Measurements from ENCODE around the gene PSTK. TPM values are rescaled to one million over a fixed set of nuclear protein-coding genes. Genes with fewer than 3 reads are reported as not detected.

The PSTK gene
- polyA plus RNA-seq, 3 donors: 3.5 to 4.7 (median 4.2) TPM

GRCh38 chr10:123014772-123015171 is 34.6 kb downstream of the PSTK start:
- H3K79me2 ChIP-seq (ENCODE audit: insufficient read depth, low read length): no peaks in the 10 kb centered on the region
- peaks cover 0 to 7% (median 4%) of the 10 kb centered on the region in 7 donors for H3K9me3 Mint-ChIP-seq
- H3K4me2 ChIP-seq (replicated peaks; ENCODE audit: extremely low read depth, low read length, poor library complexity, severe bottlenecking): no peak overlapping the region
- H3K4me1 ChIP-seq (ENCODE audit: control insufficient read depth in 1 of 2, insufficient read depth in 2 of 2, low read length in 2 of 2): peaks cover 2% of the 10 kb centered on the region in 2 donors
- 96% methylated on average over 2 of the region's 2 CpGs for WGBS (ENCODE audit: insufficient coverage)
- peaks cover 4 to 12% of the 10 kb centered on the region in 2 donors for H3K36me3 Mint-ChIP-seq
- peaks cover 1% of the 10 kb centered on the region for H3K4me1 Mint-ChIP-seq
- no peak overlapping the region for H3K4me3 ChIP-seq (replicated peaks in 1 of 3; ENCODE audit: low read depth in 2 of 3, low read length in 3 of 3)
- no peak for TF ChIP-seq CTCF (IDR thresholded peaks at IDR 0.05)
- H3K27ac ChIP-seq (ENCODE audit: low read depth in 1 of 2, low read length in 2 of 2): no peak overlapping the region
- no peak overlapping the region for H2AFZ ChIP-seq (ENCODE audit: insufficient read depth, low read depth, low read length, poor library complexity, severe bottlenecking)
- H3K27me3 ChIP-seq (ENCODE audit: control insufficient read depth in 2 of 2, insufficient read depth in 2 of 2, low read length in 2 of 2): no peaks in the 10 kb centered on the region
- H3K9ac ChIP-seq (ENCODE audit: insufficient read depth, low read length, poor library complexity, severe bottlenecking): no peak overlapping the region
- peak overlapping the region in 1 of 7 donors; percentile 7 for H3K27ac Mint-ChIP-seq
- no peaks in the 10 kb centered on the region for H3K9me3 ChIP-seq (replicated peaks in 1 of 2; ENCODE audit: control insufficient read depth in 1 of 2, insufficient read depth in 1 of 2, low read length in 2 of 2)
- no peak overlapping the region for H3K4me3 Mint-ChIP-seq
- no peaks in the 10 kb centered on the region for H3K36me3 ChIP-seq (replicated peaks in 1 of 2; ENCODE audit: control insufficient read depth in 1 of 2, insufficient read depth in 2 of 2, low read length in 2 of 2)
- no peak for DNase-seq
- intact Hi-C loops (cut with micrococcal nuclease): no loop called here
- peaks cover 0 to 2% (median 0%) of the 10 kb centered on the region in 3 donors for H3K27me3 Mint-ChIP-seq (ENCODE audit: low read depth in 3 of 3)
- no peaks in the 10 kb centered on the region for H4K20me1 ChIP-seq (ENCODE audit: insufficient read depth, low read length)

DNA sequence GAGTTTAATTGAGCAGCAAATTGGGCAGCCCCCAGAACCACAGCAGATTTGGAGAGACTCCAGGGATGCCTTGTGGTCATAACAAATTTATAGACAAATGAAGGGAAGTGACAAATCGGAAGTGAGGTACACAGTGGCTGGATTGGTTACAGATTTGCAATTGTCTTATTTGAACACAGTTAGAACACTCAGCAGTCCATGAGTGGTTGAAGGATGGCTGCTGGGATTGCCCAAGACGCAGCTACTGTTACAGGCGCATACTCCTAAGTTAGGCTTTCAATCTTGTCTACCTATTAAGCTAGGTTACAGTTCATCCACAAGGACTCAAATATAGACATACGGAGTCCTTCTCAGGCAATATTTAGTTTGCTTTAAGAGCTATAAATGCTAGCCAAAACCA is 36.0 kb downstream of the PSTK start:
- Histone ChIP-seq H3K4me1 (ENCODE audit: control insufficient read depth in 1 of 2, insufficient read depth in 2 of 2, low read length in 2 of 2) (no peaks in the 10 kb centered on the region), H3K4me3 (replicated peaks in 1 of 3; ENCODE audit: low read depth in 2 of 3, low read length in 3 of 3) (no peak overlapping the region), H3K27me3 (ENCODE audit: control insufficient read depth in 2 of 2, insufficient read depth in 2 of 2, low read length in 2 of 2) (no peaks in the 10 kb centered on the region), H3K4me2 (replicated peaks; ENCODE audit: extremely low read depth, low read length, poor library complexity, severe bottlenecking) (no peak overlapping the region), H3K9ac (ENCODE audit: insufficient read depth, low read length, poor library complexity, severe bottlenecking) (no peak overlapping the region), H3K36me3 (replicated peaks in 1 of 2; ENCODE audit: control insufficient read depth in 1 of 2, insufficient read depth in 2 of 2, low read length in 2 of 2) (no peaks in the 10 kb centered on the region), H3K27ac (ENCODE audit: low read depth in 1 of 2, low read length in 2 of 2) (no peak overlapping the region), H3K9me3 (replicated peaks in 1 of 2; ENCODE audit: control insufficient read depth in 1 of 2, insufficient read depth in 1 of 2, low read length in 2 of 2) (no peaks in the 10 kb centered on the region), H4K20me1 (ENCODE audit: insufficient read depth, low read length) (no peaks in the 10 kb centered on the region), H2AFZ (ENCODE audit: insufficient read depth, low read depth, low read length, poor library complexity, severe bottlenecking) (no peak overlapping the region), H3K79me2 (ENCODE audit: insufficient read depth, low read length) (no peaks in the 10 kb centered on the region)
- Mint-ChIP-seq H3K27me3 (ENCODE audit: low read depth in 3 of 3) (peaks cover 0 to 2% (median 0%) of the 10 kb centered on the region in 3 donors), H3K4me3 (no peak overlapping the region), H3K36me3 (peaks cover 4 to 12% of the 10 kb centered on the region in 2 donors), H3K9me3 (peaks cover 0 to 7% (median 4%) of the 10 kb centered on the region in 7 donors), H3K27ac (no peak overlapping the region), H3K4me1 (no peaks in the 10 kb centered on the region)
- DNase-seq: no peak
- 100% methylated on average over 2 of the region's 4 CpGs for WGBS (ENCODE audit: insufficient coverage)
- TF ChIP-seq CTCF (IDR thresholded peaks at IDR 0.05): no peak
- intact Hi-C loops (cut with micrococcal nuclease): no loop called here

Measured in CD14-positive monocyte (primary cell).